Measurements from ENCODE around the gene ITPKB. TPM values are rescaled to one million over a fixed set of nuclear protein-coding genes. Genes with fewer than 3 reads are reported as not detected.
A peak's percentile ranks its signal among the peaks of the same experiment; 100 is the strongest.

ITPKB gene
- total RNA-seq, 2 donors from 2014 or later = 13.0 to 21.1 TPM

DNA sequence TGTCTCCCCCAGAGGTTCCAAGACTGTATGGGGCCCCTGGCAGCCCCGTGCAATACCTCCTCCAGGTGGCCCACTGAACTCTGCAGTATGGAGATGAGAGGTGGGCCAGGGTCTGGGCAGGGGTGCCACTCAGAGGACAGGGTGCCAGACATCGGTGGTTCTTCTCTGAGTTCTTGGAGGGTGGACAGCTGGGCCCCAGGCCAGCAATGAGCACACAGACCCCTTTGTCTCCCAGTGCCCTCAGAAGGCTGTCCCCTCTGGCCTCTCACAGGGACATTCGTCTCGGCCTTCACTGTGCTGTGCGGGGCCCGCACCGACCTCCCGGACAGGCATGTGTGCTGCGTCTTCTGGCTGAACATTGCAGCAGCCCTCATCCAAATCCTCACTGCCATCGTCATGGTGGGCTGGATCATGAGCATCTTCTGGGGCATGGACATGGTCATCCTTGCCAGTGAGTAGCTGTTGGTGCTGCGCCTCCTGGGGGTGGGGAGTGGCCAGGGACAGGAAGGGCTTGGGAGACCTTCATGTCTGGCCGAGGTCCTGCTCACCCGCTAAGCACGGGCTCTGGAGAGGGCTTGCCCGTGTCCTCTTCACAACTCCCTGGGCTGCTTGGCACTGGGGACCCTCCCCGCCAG is 142.4 kb downstream of the ITPKB start:
- no peaks in the 10 kb centered on the region for H3K4me1 ChIP-seq
- ATAC-seq = no peak
- H3K27ac ChIP-seq = no peak overlapping the region
- intact Hi-C loops (cut with DNase I) = no loop called here
- no peaks in the 10 kb centered on the region for H3K9me3 ChIP-seq
- H3K36me3 ChIP-seq (replicated peaks in 1 of 2; ENCODE audit: insufficient read depth in 1 of 2, low read depth in 2 of 2) = no peaks in the 10 kb centered on the region
- 80 to 93% methylated on average over 12 to 15 of the region's 16 CpGs for WGBS, 2 donors
- DNase-seq = no peak
- no peaks in the 10 kb centered on the region for H3K27me3 ChIP-seq
- no peak overlapping the region for H3K4me3 ChIP-seq
- TF ChIP-seq POLR2A (IDR thresholded peaks at IDR 0.05) = no peak
- TF ChIP-seq, protein P1, sequence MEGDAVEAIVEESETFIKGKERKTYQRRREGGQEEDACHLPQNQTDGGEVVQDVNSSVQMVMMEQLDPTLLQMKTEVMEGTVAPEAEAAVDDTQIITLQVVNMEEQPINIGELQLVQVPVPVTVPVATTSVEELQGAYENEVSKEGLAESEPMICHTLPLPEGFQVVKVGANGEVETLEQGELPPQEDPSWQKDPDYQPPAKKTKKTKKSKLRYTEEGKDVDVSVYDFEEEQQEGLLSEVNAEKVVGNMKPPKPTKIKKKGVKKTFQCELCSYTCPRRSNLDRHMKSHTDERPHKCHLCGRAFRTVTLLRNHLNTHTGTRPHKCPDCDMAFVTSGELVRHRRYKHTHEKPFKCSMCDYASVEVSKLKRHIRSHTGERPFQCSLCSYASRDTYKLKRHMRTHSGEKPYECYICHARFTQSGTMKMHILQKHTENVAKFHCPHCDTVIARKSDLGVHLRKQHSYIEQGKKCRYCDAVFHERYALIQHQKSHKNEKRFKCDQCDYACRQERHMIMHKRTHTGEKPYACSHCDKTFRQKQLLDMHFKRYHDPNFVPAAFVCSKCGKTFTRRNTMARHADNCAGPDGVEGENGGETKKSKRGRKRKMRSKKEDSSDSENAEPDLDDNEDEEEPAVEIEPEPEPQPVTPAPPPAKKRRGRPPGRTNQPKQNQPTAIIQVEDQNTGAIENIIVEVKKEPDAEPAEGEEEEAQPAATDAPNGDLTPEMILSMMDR (IDR thresholded peaks at IDR 0.05) = no peak

DNA sequence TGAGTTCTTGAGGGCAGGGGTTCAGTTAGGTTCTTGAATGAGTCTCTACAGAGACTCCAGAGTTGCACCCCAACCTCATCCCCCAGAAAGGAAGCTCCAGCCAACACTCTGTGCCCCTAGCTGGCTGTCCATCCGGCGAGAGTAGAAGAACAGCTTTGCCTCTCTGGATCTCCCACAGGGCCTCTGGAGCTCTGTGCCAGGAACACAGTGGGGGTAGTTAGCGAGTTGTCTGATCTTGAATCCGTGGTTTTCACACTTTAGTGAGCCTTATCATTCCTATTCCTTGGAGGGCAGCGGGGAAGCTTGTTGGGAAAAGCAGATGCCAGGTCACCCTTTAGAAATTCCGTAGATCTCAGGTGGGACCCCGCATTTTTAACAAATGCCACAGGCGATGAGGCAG is 145.5 kb downstream of the ITPKB start:
- TF ChIP-seq, protein P1 (IDR thresholded peaks at IDR 0.05) = no peak
- TF ChIP-seq POLR2A (IDR thresholded peaks at IDR 0.05) = no peak
- ATAC-seq (no peak), DNase-seq (no peak)
- H3K36me3 ChIP-seq (replicated peaks in 1 of 2; ENCODE audit: insufficient read depth in 1 of 2, low read depth in 2 of 2) = no peaks in the 10 kb centered on the region
- H3K4me3 ChIP-seq = no peak overlapping the region
- no peak overlapping the region for H3K27ac ChIP-seq
- WGBS, 2 donors = 80 to 88% methylated on average over 8 of the region's 8 CpGs
- peaks cover 11% of the 10 kb centered on the region for H3K4me1 ChIP-seq
- H3K9me3 ChIP-seq = no peaks in the 10 kb centered on the region
- H3K27me3 ChIP-seq = no peaks in the 10 kb centered on the region
- intact Hi-C loops (cut with DNase I) = no loop called here

GRCh38 chr1:226590614-226591013 is 148.5 kb downstream of the ITPKB start:
- H3K27ac ChIP-seq = no peak overlapping the region
- TF ChIP-seq, protein P1 (IDR thresholded peaks at IDR 0.05) = no peak
- TF ChIP-seq POLR2A (IDR thresholded peaks at IDR 0.05) = no peak
- H3K4me3 ChIP-seq = no peak overlapping the region
- ATAC-seq = no peak
- peaks cover 18% of the 10 kb centered on the region for H3K4me1 ChIP-seq
- intact Hi-C loops (cut with DNase I) = no loop called here
- no peaks in the 10 kb centered on the region for H3K27me3 ChIP-seq
- DNase-seq = no peak
- WGBS, 2 donors = 84% methylated on average over 7 of the region's 7 CpGs
- H3K9me3 ChIP-seq = no peaks in the 10 kb centered on the region
- H3K36me3 ChIP-seq (replicated peaks in 1 of 2; ENCODE audit: insufficient read depth in 1 of 2, low read depth in 2 of 2) = no peaks in the 10 kb centered on the region

GRCh38 chr1:226589008-226589733 is 149.9 kb downstream of the ITPKB start:
- 31 to 33% methylated on average over 9 to 11 of the region's 11 CpGs for WGBS, 2 donors
- Histone ChIP-seq H3K36me3 (replicated peaks in 1 of 2; ENCODE audit: insufficient read depth in 1 of 2, low read depth in 2 of 2) (no peaks in the 10 kb centered on the region), H3K4me1 (peaks cover 18% of the 10 kb centered on the region), H3K27ac (peak overlapping the region; percentile 42 to 69 (median 67)), H3K27me3 (no peaks in the 10 kb centered on the region), H3K4me3 (no peak overlapping the region), H3K9me3 (no peaks in the 10 kb centered on the region)
- ATAC-seq (peak; percentile 83), DNase-seq (peak; percentile 52 to 81 (median 78))
- no peak for TF ChIP-seq POLR2A (IDR thresholded peaks at IDR 0.05)
- TF ChIP-seq, protein P1 (IDR thresholded peaks at IDR 0.05) = no peak
- intact Hi-C loops (cut with DNase I) = no loop called here
